Stomach (tissue), 9 donors: ENCODE data around the gene BBLN. TPM values are rescaled to one million over a fixed set of nuclear protein-coding genes. Genes with fewer than 3 reads are reported as not detected.
A peak's percentile ranks its signal among the peaks of the same experiment; 100 is the strongest.

ENCODE experiments used
- DNase-seq, 2 donors: peaks; one replicate each; pipeline versions ENCODE4 v3.0.0 to v3.0.0-alpha.2; 2013 to 2019
- H3K27ac ChIP-seq, 5 donors: fragments of 200-600 bp in 4 of 5; sonication (generic) in 4 of 5; one replicate each; pipeline ENCODE4 v1.5.1; 2013 to 2019; ENCODE audit warnings: mild to moderate bottlenecking in 1 of 5, moderate library complexity in 1 of 5
- H3K27me3 ChIP-seq, 3 donors: fragments of 200-600 bp; sonication (generic); one replicate each; pipeline ENCODE4 v1.5.1; 2017 to 2019; ENCODE audit warnings: mixed run types in 1 of 3
- H3K36me3 ChIP-seq, 4 donors: fragments of 200-600 bp; sonication (generic); 1 replicate in 3 of 4; 2 replicates in 1 of 4; pipeline ENCODE4 v1.5.1; 2016 to 2019
- H3K4me1 ChIP-seq, 4 donors: fragments of 200-600 bp; sonication (generic); one replicate each; pipeline ENCODE4 v1.5.1; 2016 to 2019
- H3K4me3 ChIP-seq, 4 donors: fragments of 200-600 bp; sonication (generic) in 3 of 4; one replicate each; pipeline ENCODE4 v1.5.1; 2016 to 2019; ENCODE audit warnings: mild to moderate bottlenecking in 1 of 4
- H3K9me3 ChIP-seq, 4 donors: fragments of 200-600 bp; sonication (generic); one replicate each; pipeline ENCODE4 v1.5.1; 2016 to 2019
- CTCF ChIP-seq, 7 experiments: fragments of 450-650 bp in 4 of 7; fragments of 200-600 bp in 3 of 7; sonication (generic) in 3 of 7; IDR thresholded peaks; one replicate each; pipeline ENCODE4 v1.5.1; 2016 to 2019; ENCODE audit warnings: antibody characterized with exemption in 7 of 7, control low read depth in 2 of 7, mild to moderate bottlenecking in 1 of 7
- EP300 ChIP-seq: sonication (generic); formaldehyde crosslinking; IDR thresholded peaks from one replicate; pipeline ENCODE4 v1.6.1; 2017; ENCODE audit warnings: antibody characterized with exemption
- POLR2A ChIP-seq, 4 donors: fragments of 450-650 bp; IDR thresholded peaks; one replicate each; pipeline ENCODE4 v1.6.1; 2016; ENCODE audit warnings: antibody characterized with exemption in 4 of 4, control low read depth in 2 of 4, mild to moderate bottlenecking in 1 of 4, moderate library complexity in 1 of 4
- POLR2AphosphoS5 ChIP-seq, 3 donors: sonication (generic); formaldehyde crosslinking; IDR thresholded peaks; one replicate each; pipeline ENCODE4 v1.6.1; 2016; ENCODE audit warnings: antibody characterized with exemption in 3 of 3
- WGBS, 5 donors: extraction: QIAGEN DNeasy Blood & Tissue Kit in 3 of 5; methylation state at CpG; one replicate each; pipeline versions ENCODE4 v1.1.5 to v1.1.7; 2013 to 2018; 5-methylcytosine and 5-hydroxymethylcytosine counted together
- intact Hi-C: fragments of 100-400 bp; cut with DNase I; formaldehyde crosslinking; loops from one replicate; pipeline ENCODE4 v1.15.1; 2023; ENCODE audit warnings: low total_unique reads
- polyA plus RNA-seq, 3 donors: library from polyadenylated mRNA; stranded (reverse); fragments of 200-250 nt; gene quantifications; one replicate each; pipeline ENCODE4 v1.2.3, GENCODE V29; 2013
- total RNA-seq, 5 donors: library from RNA; depleted of rRNA; stranded (reverse); fragments of >200 nt; gene quantifications; one replicate each; pipeline versions ENCODE4 v1.1.0 to v1.2.3, GENCODE V29; 2014 to 2016
- donor health status: healthy with polysubstance abuse.
- donor health status: Bipolar disorder and iron deficiency.
- donor health status: healthy.

Gene BBLN
- total and polyA plus RNA-seq, 8 donors = 17.8 to 193 (median 147) TPM; not detected in 1

GRCh38 chr9:128187361-128187760 is 27.3 kb downstream of the BBLN start:
- no peak overlapping the region for H3K4me3 ChIP-seq
- no peaks in the 10 kb centered on the region for H3K27me3 ChIP-seq
- H3K27ac ChIP-seq = no peak overlapping the region
- intact Hi-C loops = no loop called here
- TF ChIP-seq POLR2A (IDR thresholded peaks at IDR 0.05) (no peak), EP300 (no peak), CTCF (IDR thresholded peaks at IDR 0.05) (no peak), POLR2AphosphoS5 (IDR thresholded peaks at IDR 0.05) (no peak)
- peaks cover 10 to 25% (median 20%) of the 10 kb centered on the region in 4 donors for H3K4me1 ChIP-seq
- H3K9me3 ChIP-seq = no peaks in the 10 kb centered on the region
- peaks cover 20 to 68% (median 66%) of the 10 kb centered on the region in 4 donors for H3K36me3 ChIP-seq
- no peak for DNase-seq
- WGBS, 5 donors = 93 to 100% (median 96%) methylated on average over 2 of the region's 2 CpGs

- Histone ChIP-seq H3K27me3 (no peaks in the 10 kb centered on the region), H3K9me3 (no peaks in the 10 kb centered on the region), H3K4me1 (peaks cover 19 to 34% (median 28%) of the 10 kb centered on the region in 4 donors), H3K36me3 (peaks cover 17 to 60% (median 58%) of the 10 kb centered on the region in 4 donors), H3K4me3 (no peak overlapping the region), H3K27ac (no peak overlapping the region)
- TF ChIP-seq POLR2AphosphoS5 (IDR thresholded peaks at IDR 0.05) (no peak), EP300 (no peak), CTCF (IDR thresholded peaks at IDR 0.05) (no peak), POLR2A (IDR thresholded peaks at IDR 0.05) (no peak)
- no peak for DNase-seq
- WGBS, 5 donors = 50 to 67% (median 59%) methylated on average over 1 of the region's 1 CpG
- intact Hi-C loops = no loop called here
Measured at GRCh38 chr9:128188209-128188608, 28.1 kb downstream of the BBLN start.

DNA sequence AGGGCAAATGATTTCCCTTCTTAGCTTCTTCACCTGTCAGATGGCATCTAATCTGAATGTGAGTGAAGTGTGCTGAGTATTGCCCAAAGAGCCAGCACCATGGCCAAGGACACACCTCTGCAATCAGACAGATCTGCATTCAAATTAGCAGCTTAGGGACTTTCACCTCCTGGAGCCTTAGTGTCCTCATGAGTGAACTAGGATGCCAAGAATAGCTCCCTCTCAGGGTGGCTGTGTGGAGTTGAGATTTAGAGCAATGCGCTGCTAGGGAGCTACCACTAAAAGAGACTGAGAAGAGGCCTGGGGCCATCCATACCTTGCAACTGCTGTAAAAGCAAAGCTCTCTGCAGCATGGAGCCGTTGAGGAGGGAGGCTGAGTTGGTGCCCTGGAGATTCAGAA is 29.9 kb downstream of the BBLN start:
- no peak for TF ChIP-seq POLR2AphosphoS5 (IDR thresholded peaks at IDR 0.05)
- H3K27me3 ChIP-seq = no peaks in the 10 kb centered on the region
- intact Hi-C loops = no loop called here
- H3K4me1 ChIP-seq = peaks cover 20 to 40% (median 30%) of the 10 kb centered on the region in 4 donors
- no peaks in the 10 kb centered on the region for H3K9me3 ChIP-seq
- 75 to 87% (median 80%) methylated on average over 2 of the region's 2 CpGs for WGBS, 5 donors
- no peak overlapping the region for H3K27ac ChIP-seq
- peak overlapping the region in 2 of 4 donors; percentile 66 to 76 for H3K4me3 ChIP-seq
- H3K36me3 ChIP-seq = peaks cover 9 to 43% (median 40%) of the 10 kb centered on the region in 4 donors
- no peak for DNase-seq

GRCh38 chr9:128190516-128191405 is 30.7 kb downstream of the BBLN start:
- Histone ChIP-seq H3K9me3 (no peaks in the 10 kb centered on the region), H3K27ac (peak overlapping the region; percentile 88 to 97 (median 94)), H3K27me3 (no peaks in the 10 kb centered on the region), H3K4me3 (peak overlapping the region; percentile 66 to 97 (median 86)), H3K36me3 (peaks cover 1 to 35% (median 32%) of the 10 kb centered on the region in 4 donors), H3K4me1 (peaks cover 20 to 40% (median 30%) of the 10 kb centered on the region in 4 donors)
- DNase-seq = no peak
- intact Hi-C loops = no loop called here
- TF ChIP-seq POLR2AphosphoS5 (IDR thresholded peaks at IDR 0.05) (no peak), CTCF (IDR thresholded peaks at IDR 0.05) (no peak), EP300 (no peak), POLR2A (IDR thresholded peaks at IDR 0.05) (no peak)
- 19 to 25% (median 20%) methylated on average over 24 to 32 of the region's 32 CpGs for WGBS, 5 donors
